K562 (cell line): ENCODE data around the gene PDE5A. TPM values are rescaled to one million over a fixed set of nuclear protein-coding genes. Genes with fewer than 3 reads are reported as not detected.

Experiments used
- ATAC-seq: fragments of 200-7000 bp; cut with Tn5 transposase; 3 replicates; pipeline ENCODE4 v1.9.1; 2020; ENCODE audit warnings: moderate library complexity
- BruUV-seq: library from RNA; stranded (reverse); fragments of 400-500 nt; replicated peaks from 2 replicates; lab custom pipeline; 2021; lab: Mats Ljungman, UMichigan
- CTCF ChIA-PET: fragments of 300-600 bp; formaldehyde crosslinking; extraction: SDS; loops from one replicate; lab custom pipeline; 2021; ENCODE audit warnings: low intra/inter-chr PET ratio; lab: Yijun Ruan, JAX
- POLR2A ChIA-PET: fragments of 300-600, 350-650 bp; sonication (Branson Sonifier 250); formaldehyde crosslinking; extraction: SDS; loops from one replicate; lab custom pipeline; 2021; ENCODE audit warnings: antibody characterized with exemption, inconsistent platforms; lab: Yijun Ruan, JAX
- DNase-seq, 4 experiments: peaks; one replicate each; pipeline versions ENCODE4 v3.0.0 to v3.0.0-alpha.2; 2011 to 2018; ENCODE audit warnings: low spot score in 3 of 4, mixed read lengths in 3 of 4; ENCODE audit errors: extremely low read depth in 1 of 4
- FAIRE-seq: peaks from 2 replicates; lab custom pipeline; 2011; peaks lifted over from hg19 to GRCh38; lab: Jason Lieb, UNC
- H2AFZ ChIP-seq: 2 replicates; pipeline ENCODE4 v1.6.0; 2011; ENCODE audit warnings: low read depth, low read length, control low read depth, inconsistent platforms
- H3K27ac ChIP-seq: fragments of 200-600 bp; 3 replicates; pipeline ENCODE4 v1.8.0; 2011; ENCODE audit warnings: low read depth, mild to moderate bottlenecking, control low read depth, inconsistent platforms, low read length, moderate library complexity, mixed read lengths; ENCODE audit errors: extremely low read depth
- H3K27me3 ChIP-seq, 2 experiments: fragments of 300-600 bp in 1 of 2; 2 replicates in 1 of 2; 3 replicates in 1 of 2; pipeline versions ENCODE4 v1.6.0 to v1.8.0; 2011; ENCODE audit warnings: inconsistent platforms in 2 of 2, low read length in 2 of 2, mild to moderate bottlenecking in 1 of 2, mixed read lengths in 1 of 2, moderate library complexity in 1 of 2; ENCODE audit not compliant: control insufficient read depth in 2 of 2, insufficient read depth in 2 of 2
- H3K36me3 ChIP-seq: fragments of 300-600 bp; 3 replicates; pipeline ENCODE4 v1.8.0; 2011; ENCODE audit warnings: mild to moderate bottlenecking, low read length, inconsistent platforms; ENCODE audit not compliant: control insufficient read depth, insufficient read depth
- H3K4me1 ChIP-seq, 2 experiments: fragments of 200-600 bp in 1 of 2; replicated peaks in 1 of 2; 2 replicates in 1 of 2; 3 replicates in 1 of 2; pipeline versions ENCODE4 v1.5.1 to v1.8.0; 2011; ENCODE audit warnings: inconsistent platforms in 2 of 2, low read length in 2 of 2, mild to moderate bottlenecking in 1 of 2, mixed read lengths in 1 of 2, moderate library complexity in 1 of 2; ENCODE audit not compliant: control insufficient read depth in 2 of 2, insufficient read depth in 2 of 2
- H3K4me2 ChIP-seq: 2 replicates; pipeline ENCODE4 v1.6.1; 2011; ENCODE audit warnings: low read length, control low read depth, inconsistent platforms, mixed read lengths; ENCODE audit not compliant: insufficient read depth
- H3K4me3 ChIP-seq: fragments of 200-600 bp; sonication (generic), shearing (Covaris generic); 2 replicates; pipeline ENCODE4 v1.5.1; 2016; ENCODE audit warnings: control low read depth, inconsistent platforms
- H3K79me2 ChIP-seq: fragments of 200-600 bp; 3 replicates; pipeline ENCODE4 v1.8.0; 2011; ENCODE audit warnings: low read length, inconsistent platforms; ENCODE audit not compliant: control insufficient read depth, insufficient read depth
- H3K9ac ChIP-seq, 2 experiments: 2 replicates each; pipeline versions ENCODE4 v1.6.0 to v1.6.1; 2011; ENCODE audit warnings: low read depth in 2 of 2, low read length in 2 of 2, control low read depth in 1 of 2, inconsistent platforms in 1 of 2, mild to moderate bottlenecking in 1 of 2, mixed read lengths in 1 of 2; ENCODE audit not compliant: insufficient read depth in 1 of 2
- H3K9me1 ChIP-seq: one replicate; pipeline ENCODE4 v1.6.0; 2011; ENCODE audit warnings: inconsistent platforms, mild to moderate bottlenecking, low read length, moderate library complexity; ENCODE audit not compliant: control insufficient read depth, insufficient read depth
- H3K9me3 ChIP-seq: replicated peaks from 2 replicates; pipeline ENCODE4 v1.5.1; 2011; ENCODE audit warnings: low read depth, low read length, inconsistent platforms; ENCODE audit not compliant: control insufficient read depth, insufficient read depth
- H4K20me1 ChIP-seq: replicated peaks from 2 replicates; pipeline ENCODE4 v1.6.1; 2011; ENCODE audit warnings: low read length, inconsistent platforms, mixed read lengths; ENCODE audit not compliant: control insufficient read depth, insufficient read depth
- AFF4 ChIP-seq: sonication (generic); formaldehyde crosslinking; IDR thresholded peaks from 2 replicates; pipeline ENCODE4 v1.8.0; 2023; ENCODE audit warnings: mild to moderate bottlenecking, missing genetic modification reagents
- NEUROD1 ChIP-seq: fragments of 150-350 bp; IDR thresholded peaks from 2 replicates; pipeline ENCODE4 v1.6.1; 2014; ENCODE audit warnings: borderline replicate concordance, low read length, low read depth; ENCODE audit not compliant: partially characterized antibody
- RUNX1 ChIP-seq: sonication (generic); IDR thresholded peaks from 2 replicates; pipeline ENCODE4 v1.6.1; 2016; ENCODE audit warnings: antibody characterized with exemption, low read depth
- ZBTB26 ChIP-seq: fragments of 450-650 bp; formaldehyde crosslinking; IDR thresholded peaks from 2 replicates; pipeline ENCODE4 v1.4.0; 2022; ENCODE audit warnings: missing genetic modification characterization
- ZNF436 ChIP-seq: fragments of 250-450, 450-650 bp; sonication (Bioruptor Pico); formaldehyde crosslinking; IDR thresholded peaks from 2 replicates; pipeline ENCODE4 v1.7.0; 2020; ENCODE audit warnings: mild to moderate bottlenecking
- ZNF511 ChIP-seq: sonication (generic); formaldehyde crosslinking; IDR thresholded peaks from 2 replicates; pipeline ENCODE4 v1.8.0; 2022; ENCODE audit warnings: mild to moderate bottlenecking, missing genetic modification reagents
- ZNF561 ChIP-seq: fragments of 450-650 bp; formaldehyde crosslinking; conservative IDR thresholded peaks from 2 replicates; pipeline ENCODE4 v1.4.0; 2020; ENCODE audit warnings: mild to moderate bottlenecking, moderate library complexity
- ZNF76 ChIP-seq: fragments of 250-450 bp; sonication (Bioruptor Pico); IDR thresholded peaks from 2 replicates; pipeline ENCODE4 v1.4.0; 2020; ENCODE audit warnings: mild to moderate bottlenecking, moderate library complexity, borderline replicate concordance
- WGBS: fragments of 100-300 bp; shearing (Covaris generic); methylation state at CpG from one replicate; pipeline ENCODE4 v1.1.6; 2016; ENCODE audit warnings: low coverage, mixed read lengths; ENCODE audit not compliant: insufficient coverage; ENCODE audit errors: missing lambda C conversion rate; 5-methylcytosine and 5-hydroxymethylcytosine counted together
- in situ Hi-C: fragments of 300-500 bp; cut with MboI; formaldehyde crosslinking; loops from 4 replicates; pipeline ENCODE4 v1.15.0; 2018; ENCODE audit warnings: inconsistent platforms, mixed read lengths
- intact Hi-C: fragments of 100-400 bp; cut with micrococcal nuclease; formaldehyde crosslinking; loops from 2 replicates; pipeline ENCODE4 v1.14.2; 2022
- polyA plus RNA-seq, 8 experiments: library from polyadenylated mRNA; depleted of rRNA in 4 of 8; stranded (reverse) in 5 of 8; unstranded in 3 of 8; fragments of >200 nt; fragmentation: Nextera tagmentation in 2 of 8; fragmentation: Illumina TruSeq in 1 of 8; extraction: Ambion mirVana in 2 of 8; extraction: Trizol in 1 of 8; gene quantifications; 2 replicates each; pipeline versions ENCODE4 v1.2.1 to v1.2.3, GENCODE V29; 2011 to 2014; ENCODE audit warnings: inconsistent platforms in 1 of 8, missing spikeins in 1 of 8
- total RNA-seq, 7 experiments: library from RNA; depleted of rRNA in 6 of 7; stranded (reverse); fragments of >200 nt in 6 of 7; fragmentation: Illumina TruSeq in 2 of 7; extraction: Trizol in 2 of 7; gene quantifications; 2 replicates each; pipeline versions ENCODE4 v1.2.1 to v1.2.3, GENCODE V29; 2011 to 2021; ENCODE audit warnings: low replicate concordance in 1 of 7

PDE5A gene
- total and polyA plus RNA-seq, 9 of the 15 experiments (the other 6 are each of a cell fraction or from before 2014, with no cell fraction given), result 0.07 to 1.9 (median 0.29) TPM

GRCh38 chr4:119579823-119580222 lies 48.8 kb downstream of the PDE5A start:
- H3K36me3 ChIP-seq, result no peaks in the 10 kb centered on the region

DNA sequence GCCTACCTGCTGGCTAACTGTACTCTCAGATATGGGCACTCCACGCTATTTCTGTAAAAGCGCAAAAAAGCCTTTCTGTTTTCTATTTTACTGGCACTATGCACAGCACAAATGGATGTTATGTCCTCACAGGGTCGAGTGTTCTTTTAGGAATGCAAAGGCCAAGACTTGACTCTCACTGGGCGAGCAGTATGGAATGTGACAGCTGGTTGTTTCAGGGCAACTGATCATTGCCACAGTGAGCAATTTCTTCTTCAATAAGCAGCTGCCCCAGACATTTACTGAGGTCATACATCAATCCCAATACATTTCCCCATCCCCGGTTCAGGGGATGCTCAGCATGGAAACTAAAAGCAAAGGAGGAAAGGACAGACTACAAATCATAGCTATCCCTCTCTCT lies 58.2 kb downstream of the PDE5A start:
- no peaks in the 10 kb centered on the region for H3K9me1 ChIP-seq
- WGBS, result 0% methylated on average over 5 of the region's 5 CpGs
- CTCF ChIA-PET, result interaction anchor here (0.6 kb wide), 1 partner anchor 1288 kb away, joined by 3 read pairs; no protein-coding TSS in a partner anchor
- H3K27me3 ChIP-seq, result no peaks in the 10 kb centered on the region
- POLR2A ChIA-PET, result no interaction called here
- intact Hi-C loops, result no loop called here
- no peaks in the 10 kb centered on the region for H3K4me1 ChIP-seq
- H4K20me1 ChIP-seq, result no peaks in the 10 kb centered on the region
- no peak for DNase-seq
- TF ChIP-seq RUNX1 (no peak), ZBTB26 (no peak), ZNF511 (no peak), AFF4 (CRISPR knock-in tag) (no peak), NEUROD1 (no peak), ZNF436 (CRISPR knock-in tag) (no peak), ZNF76 (CRISPR knock-in tag) (no peak)
- H3K36me3 ChIP-seq, result no peaks in the 10 kb centered on the region
- H3K4me3 ChIP-seq, result no peak overlapping the region
- H3K9ac ChIP-seq, result no peak overlapping the region
- ATAC-seq, result no peak
- H3K79me2 ChIP-seq, result no peaks in the 10 kb centered on the region
- no peak overlapping the region for H3K4me2 ChIP-seq
- H3K9me3 ChIP-seq, result no peaks in the 10 kb centered on the region
- in situ Hi-C loops, result no loop called here
- no peak for FAIRE-seq
- BruUV-seq, result no TSS peak
- no peak overlapping the region for H2AFZ ChIP-seq
- no peak overlapping the region for H3K27ac ChIP-seq

More at GRCh38 chr4:119579823-119580222, 48.8 kb downstream of the PDE5A start:
- no peaks in the 10 kb centered on the region for H3K27me3 ChIP-seq
- H3K9ac ChIP-seq, result no peak overlapping the region
- H3K4me3 ChIP-seq, result no peak overlapping the region
- intact Hi-C loops (no loop called here), in situ Hi-C loops (no loop called here)
- ChIA-PET CTCF (no interaction called here), POLR2A (interaction anchor here (0.6 kb wide), 1 partner anchor 367 kb away, joined by 4 read pairs; the partner anchor contains the start of gene USP53)
- no peaks in the 10 kb centered on the region for H3K79me2 ChIP-seq
- ATAC-seq (no peak), FAIRE-seq (no peak), DNase-seq (no peak)
- no peaks in the 10 kb centered on the region for H4K20me1 ChIP-seq
- H3K9me1 ChIP-seq, result no peaks in the 10 kb centered on the region
- no TSS peak for BruUV-seq
- H3K9me3 ChIP-seq, result no peaks in the 10 kb centered on the region
- 0% methylated on average over 5 of the region's 5 CpGs for WGBS
- H3K4me1 ChIP-seq, result no peaks in the 10 kb centered on the region
- no peak overlapping the region for H3K4me2 ChIP-seq
- TF ChIP-seq ZNF561 (CRISPR knock-in tag), result no peak
- no peak overlapping the region for H3K27ac ChIP-seq
- H2AFZ ChIP-seq, result no peak overlapping the region
